Neural cell (in vitro differentiated cells): ENCODE results near the gene SELENOO.

ENCODE experiments used
- EP300 ChIP-seq: fragments of 450-650 bp; conservative IDR thresholded peaks from 2 replicates; pipeline ENCODE4 v1.6.1; 2014; ENCODE audit warnings: antibody characterized with exemption, mild to moderate bottlenecking, moderate library complexity; ENCODE audit not compliant: poor library complexity, severe bottlenecking
- EZH2 ChIP-seq: fragments of 200-600, 300-800 bp; shearing (Covaris generic), sonication (generic); IDR thresholded peaks from 2 replicates; pipeline ENCODE4 v1.6.1; 2014; ENCODE audit warnings: antibody characterized with exemption, low read length, borderline replicate concordance, mild to moderate bottlenecking; ENCODE audit not compliant: insufficient read depth, poor library complexity, severe bottlenecking
- MXI1 ChIP-seq: fragments of 450-650 bp; conservative IDR thresholded peaks from 2 replicates; pipeline ENCODE4 v1.6.1; 2014; ENCODE audit warnings: antibody characterized with exemption, mild to moderate bottlenecking; ENCODE audit not compliant: poor library complexity, severe bottlenecking
- POLR2AphosphoS5 ChIP-seq: IDR thresholded peaks from 2 replicates; pipeline ENCODE4 v1.6.1; 2012
- SMC3 ChIP-seq: fragments of 450-650 bp; conservative IDR thresholded peaks from 2 replicates; pipeline ENCODE4 v1.6.1; 2014; ENCODE audit warnings: antibody characterized with exemption, mild to moderate bottlenecking, moderate library complexity; ENCODE audit not compliant: poor library complexity
- TF ChIP-seq, protein P1 (sequence below): fragments of 450-650 bp; IDR thresholded peaks from 2 replicates; pipeline ENCODE4 v1.5.1; 2014; ENCODE audit warnings: antibody characterized with exemption, mild to moderate bottlenecking, moderate library complexity; ENCODE audit not compliant: poor library complexity, severe bottlenecking
- TF ChIP-seq, protein P2 (sequence below): IDR thresholded peaks from 2 replicates; pipeline ENCODE4 v1.6.1; 2012; ENCODE audit warnings: borderline replicate concordance

DNA sequence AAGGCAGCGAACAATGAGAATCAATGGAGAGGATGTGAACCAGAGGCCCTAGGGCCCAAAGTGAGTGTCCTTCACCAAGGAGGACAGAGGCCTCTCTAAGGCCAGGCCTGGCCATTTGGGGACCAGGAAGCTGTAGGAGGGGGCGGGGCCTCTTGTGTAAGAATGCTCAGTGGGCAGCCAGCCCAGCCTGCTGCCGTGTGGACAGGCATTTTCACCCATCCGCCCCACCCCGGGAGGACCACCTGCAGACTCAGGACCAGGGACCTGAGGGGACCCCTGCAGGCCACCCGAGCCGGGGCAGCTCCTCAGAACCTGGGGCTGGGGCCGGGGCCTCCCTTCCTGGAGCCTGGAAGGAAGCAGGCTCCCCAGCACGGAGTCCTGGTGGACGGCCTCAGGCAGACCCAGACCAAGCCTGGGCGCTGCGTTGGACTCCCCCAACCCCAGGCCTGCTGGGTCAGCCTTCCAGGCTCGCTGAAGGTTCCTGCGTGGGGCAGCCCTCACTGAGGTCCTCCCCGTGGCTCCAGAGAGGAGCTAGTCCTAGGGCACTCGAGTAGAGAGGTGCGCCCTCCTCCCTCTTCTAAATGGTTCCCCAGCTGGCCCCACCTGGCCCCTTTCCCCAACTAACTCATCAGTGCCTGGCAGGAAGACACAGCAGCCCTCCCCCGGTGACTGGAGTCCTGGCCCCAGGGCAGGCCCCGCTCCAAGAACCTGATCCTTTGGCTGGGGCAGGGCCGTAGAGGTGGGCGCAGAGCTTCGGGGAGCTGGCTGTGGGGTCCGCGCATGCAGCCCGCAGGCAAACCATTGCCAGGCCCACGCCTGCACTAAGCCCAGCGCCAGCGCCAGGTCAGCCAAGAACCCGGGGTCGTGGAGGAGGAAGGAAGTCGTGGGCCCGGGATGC lies 16.6 kb upstream of the SELENOO start:
- TF ChIP-seq, protein P1, sequence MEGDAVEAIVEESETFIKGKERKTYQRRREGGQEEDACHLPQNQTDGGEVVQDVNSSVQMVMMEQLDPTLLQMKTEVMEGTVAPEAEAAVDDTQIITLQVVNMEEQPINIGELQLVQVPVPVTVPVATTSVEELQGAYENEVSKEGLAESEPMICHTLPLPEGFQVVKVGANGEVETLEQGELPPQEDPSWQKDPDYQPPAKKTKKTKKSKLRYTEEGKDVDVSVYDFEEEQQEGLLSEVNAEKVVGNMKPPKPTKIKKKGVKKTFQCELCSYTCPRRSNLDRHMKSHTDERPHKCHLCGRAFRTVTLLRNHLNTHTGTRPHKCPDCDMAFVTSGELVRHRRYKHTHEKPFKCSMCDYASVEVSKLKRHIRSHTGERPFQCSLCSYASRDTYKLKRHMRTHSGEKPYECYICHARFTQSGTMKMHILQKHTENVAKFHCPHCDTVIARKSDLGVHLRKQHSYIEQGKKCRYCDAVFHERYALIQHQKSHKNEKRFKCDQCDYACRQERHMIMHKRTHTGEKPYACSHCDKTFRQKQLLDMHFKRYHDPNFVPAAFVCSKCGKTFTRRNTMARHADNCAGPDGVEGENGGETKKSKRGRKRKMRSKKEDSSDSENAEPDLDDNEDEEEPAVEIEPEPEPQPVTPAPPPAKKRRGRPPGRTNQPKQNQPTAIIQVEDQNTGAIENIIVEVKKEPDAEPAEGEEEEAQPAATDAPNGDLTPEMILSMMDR = no peak
- TF ChIP-seq EZH2 (no peak), MXI1 (no peak), POLR2AphosphoS5 (no peak), EP300 (no peak), SMC3 (no peak)
- TF ChIP-seq, protein P2, sequence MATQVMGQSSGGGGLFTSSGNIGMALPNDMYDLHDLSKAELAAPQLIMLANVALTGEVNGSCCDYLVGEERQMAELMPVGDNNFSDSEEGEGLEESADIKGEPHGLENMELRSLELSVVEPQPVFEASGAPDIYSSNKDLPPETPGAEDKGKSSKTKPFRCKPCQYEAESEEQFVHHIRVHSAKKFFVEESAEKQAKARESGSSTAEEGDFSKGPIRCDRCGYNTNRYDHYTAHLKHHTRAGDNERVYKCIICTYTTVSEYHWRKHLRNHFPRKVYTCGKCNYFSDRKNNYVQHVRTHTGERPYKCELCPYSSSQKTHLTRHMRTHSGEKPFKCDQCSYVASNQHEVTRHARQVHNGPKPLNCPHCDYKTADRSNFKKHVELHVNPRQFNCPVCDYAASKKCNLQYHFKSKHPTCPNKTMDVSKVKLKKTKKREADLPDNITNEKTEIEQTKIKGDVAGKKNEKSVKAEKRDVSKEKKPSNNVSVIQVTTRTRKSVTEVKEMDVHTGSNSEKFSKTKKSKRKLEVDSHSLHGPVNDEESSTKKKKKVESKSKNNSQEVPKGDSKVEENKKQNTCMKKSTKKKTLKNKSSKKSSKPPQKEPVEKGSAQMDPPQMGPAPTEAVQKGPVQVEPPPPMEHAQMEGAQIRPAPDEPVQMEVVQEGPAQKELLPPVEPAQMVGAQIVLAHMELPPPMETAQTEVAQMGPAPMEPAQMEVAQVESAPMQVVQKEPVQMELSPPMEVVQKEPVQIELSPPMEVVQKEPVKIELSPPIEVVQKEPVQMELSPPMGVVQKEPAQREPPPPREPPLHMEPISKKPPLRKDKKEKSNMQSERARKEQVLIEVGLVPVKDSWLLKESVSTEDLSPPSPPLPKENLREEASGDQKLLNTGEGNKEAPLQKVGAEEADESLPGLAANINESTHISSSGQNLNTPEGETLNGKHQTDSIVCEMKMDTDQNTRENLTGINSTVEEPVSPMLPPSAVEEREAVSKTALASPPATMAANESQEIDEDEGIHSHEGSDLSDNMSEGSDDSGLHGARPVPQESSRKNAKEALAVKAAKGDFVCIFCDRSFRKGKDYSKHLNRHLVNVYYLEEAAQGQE = no peak
